ENCODE data around the gene ZMIZ1.
"Not testable (repeated sequence)": the region's sequence is repeated elsewhere in the genome, so short reads cannot be mapped to it uniquely, and the experiment has no call there.

ZMIZ1 gene

DNA sequence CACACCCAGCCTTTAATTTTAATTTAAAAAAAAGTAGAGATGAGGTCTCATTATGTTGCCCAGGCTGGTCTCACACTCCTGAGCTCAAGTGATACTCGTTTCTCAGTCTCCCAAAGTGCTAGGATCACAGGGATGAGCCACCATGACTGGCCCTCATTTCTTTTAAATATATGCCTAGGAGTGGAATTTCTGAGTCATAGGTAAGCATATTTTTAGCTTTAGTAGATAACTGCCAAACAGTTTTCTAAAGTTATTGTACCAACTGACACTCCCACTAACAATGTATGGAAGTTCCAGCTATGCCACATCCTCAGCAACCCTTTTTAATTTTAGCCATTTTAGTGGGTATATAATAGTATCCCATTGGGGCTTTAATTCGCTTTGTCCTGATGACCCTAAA lies 264.7 kb downstream of the ZMIZ1 start:
- DNase-seq (ENCODE audit: low read depth in 2 of 2, low spot score in 1 of 2): no peak

DNA sequence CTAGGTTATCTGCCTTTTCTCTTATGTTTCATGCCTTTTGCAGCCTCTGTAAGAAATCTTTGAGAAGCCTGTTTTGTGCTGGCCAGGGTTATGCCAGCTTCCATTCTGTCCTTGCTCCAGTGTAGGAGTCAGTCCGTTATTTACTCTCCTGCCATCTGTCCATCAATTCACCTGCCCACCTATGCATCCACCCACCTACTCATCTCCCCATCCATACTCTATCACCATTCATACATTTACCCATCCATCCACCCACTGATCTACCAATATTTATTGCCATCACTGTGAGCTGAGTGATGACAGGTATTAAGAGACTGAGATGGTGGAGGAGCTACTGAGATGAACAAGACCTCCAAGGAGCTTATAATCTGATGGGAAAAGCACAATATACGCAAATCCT lies 265.8 kb downstream of the ZMIZ1 start:
- DNase-seq (ENCODE audit: low read depth in 2 of 2, low spot score in 1 of 2): no peak

DNA sequence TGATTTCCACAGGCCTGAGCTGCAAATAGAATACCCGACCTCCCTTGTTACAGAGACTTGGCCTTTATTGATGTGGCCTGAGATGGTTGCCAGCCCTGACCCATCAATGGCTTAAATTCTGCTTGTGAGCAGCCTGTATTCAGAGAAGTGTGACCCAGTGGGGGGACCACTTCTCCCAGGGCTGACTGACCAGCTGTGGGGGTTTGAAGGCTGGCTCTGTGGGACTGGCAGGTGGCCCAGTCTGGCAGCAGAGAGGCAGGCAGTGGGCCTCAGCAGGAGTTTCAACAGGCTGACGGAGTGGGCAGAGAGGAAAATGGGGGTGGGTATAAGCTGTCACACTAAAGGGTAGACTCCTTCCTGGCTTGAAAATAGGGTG lies 266.3 kb downstream of the ZMIZ1 start:
- DNase-seq (ENCODE audit: low read depth in 2 of 2, low spot score in 1 of 2): no peak

DNA sequence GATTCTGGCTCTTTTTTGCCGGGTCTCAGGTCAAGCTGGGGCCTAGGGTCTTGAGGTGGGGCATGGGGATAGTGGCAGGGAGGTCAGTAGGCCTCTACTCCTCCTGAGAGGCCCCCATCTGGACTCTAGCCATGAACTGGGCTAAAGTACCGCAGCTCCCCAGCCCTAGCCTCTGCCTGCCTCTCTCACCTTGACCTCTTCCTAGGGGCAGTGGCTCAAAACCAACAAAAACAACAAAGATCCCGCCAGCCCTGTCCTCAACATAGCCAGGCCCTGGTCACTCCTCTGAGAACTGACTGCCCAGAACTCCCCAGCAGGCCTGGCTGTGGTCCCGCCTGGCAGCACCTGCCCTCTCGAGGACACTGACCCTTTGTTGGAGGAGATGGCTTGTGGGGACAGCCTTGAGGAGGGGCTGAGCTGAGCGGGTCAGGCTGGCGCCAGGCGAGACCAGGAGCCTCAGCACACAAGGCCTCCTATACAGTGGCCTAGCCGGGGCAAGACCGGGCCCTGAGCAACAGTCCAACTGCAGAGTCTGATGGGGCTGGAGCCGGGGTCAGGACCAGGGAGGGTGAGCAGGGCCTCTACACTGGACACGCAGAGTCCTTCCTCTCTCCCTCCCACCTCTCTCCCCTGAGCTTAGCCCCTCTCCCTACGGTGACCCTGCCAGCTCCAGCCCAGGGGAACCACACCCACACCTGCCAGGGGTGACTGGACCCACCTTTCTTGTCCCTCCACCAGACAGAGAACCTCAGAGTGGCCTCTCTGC lies 266.9 kb downstream of the ZMIZ1 start:
- DNase-seq (ENCODE audit: low read depth in 2 of 2, low spot score in 1 of 2): no peak

DNA sequence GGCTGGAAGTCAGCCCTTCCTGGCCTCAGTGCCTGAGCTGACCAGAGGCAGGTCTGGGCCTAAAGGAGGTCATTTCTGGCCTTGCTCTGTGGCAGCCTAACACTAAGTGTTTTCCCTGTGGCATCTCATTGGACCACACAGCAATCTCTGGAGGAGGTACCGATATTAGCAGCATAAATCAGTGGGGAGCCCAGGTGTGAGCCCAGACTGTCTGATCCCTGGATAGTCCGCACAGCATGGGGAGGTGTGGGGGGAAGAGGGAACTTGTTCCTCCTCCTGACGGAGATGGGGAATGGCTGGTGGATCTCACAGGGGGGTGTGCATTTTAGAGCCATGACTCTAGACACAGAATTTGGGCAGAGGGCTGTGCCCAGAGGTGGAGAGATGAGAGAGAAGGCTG lies 267.5 kb downstream of the ZMIZ1 start:
- no peak for DNase-seq (ENCODE audit: low read depth in 2 of 2, low spot score in 1 of 2)

DNA sequence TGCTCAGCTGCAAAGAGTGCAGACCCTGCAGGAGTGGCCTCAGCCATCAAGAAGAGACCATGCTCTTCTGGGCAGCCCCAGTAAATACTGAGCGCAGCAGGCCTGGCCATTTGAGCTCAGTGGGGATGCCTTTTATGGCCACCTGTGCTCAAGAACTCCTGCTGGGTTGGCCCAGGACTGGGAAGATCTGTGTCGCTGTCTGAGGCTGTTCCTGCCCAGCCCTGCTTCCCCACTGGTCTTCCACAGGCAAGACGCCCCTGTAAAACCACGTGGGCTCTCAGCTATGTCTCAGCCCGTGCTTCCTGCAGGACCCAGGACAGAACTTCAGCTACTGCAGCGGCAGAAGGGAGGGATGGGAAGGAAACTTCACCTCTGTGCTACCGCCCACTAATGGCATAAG lies 268.0 kb downstream of the ZMIZ1 start:
- DNase-seq (ENCODE audit: low read depth in 2 of 2, low spot score in 1 of 2): no peak

DNA sequence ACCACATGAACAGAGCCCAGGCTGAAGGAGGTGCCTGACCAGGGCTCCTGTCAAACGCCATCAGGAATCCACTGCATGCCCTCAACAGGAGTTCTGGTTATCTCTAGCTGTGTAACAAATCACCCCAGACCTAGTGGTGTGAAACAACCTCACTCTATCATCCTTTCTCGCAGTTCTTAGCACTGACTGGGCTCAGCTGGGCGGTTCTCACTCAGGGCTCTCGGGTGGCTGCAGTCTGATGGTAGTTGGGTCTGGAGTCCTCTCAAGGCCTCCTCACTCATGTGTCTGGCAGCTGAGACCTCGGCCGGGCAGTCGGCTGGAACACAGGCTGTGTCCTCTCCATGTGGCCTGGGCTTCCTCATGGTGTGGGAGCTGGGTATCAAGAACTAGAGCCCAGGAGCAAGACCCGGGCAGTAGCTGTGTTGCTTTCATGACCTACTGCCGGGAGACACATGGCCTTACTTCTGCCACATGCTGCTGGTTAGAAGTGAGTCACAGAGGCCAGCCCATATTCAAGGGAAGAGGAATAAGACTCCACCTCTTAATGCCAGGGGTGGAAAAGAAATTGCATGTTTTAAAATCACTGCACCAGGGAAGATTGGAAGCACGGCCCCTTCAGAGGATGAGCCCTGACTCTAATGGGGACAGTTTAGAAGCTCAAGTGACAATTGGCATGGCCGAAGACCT lies 269.2 kb downstream of the ZMIZ1 start:
- not testable (repeated sequence) for DNase-seq (ENCODE audit: low read depth in 2 of 2, low spot score in 1 of 2)

DNA sequence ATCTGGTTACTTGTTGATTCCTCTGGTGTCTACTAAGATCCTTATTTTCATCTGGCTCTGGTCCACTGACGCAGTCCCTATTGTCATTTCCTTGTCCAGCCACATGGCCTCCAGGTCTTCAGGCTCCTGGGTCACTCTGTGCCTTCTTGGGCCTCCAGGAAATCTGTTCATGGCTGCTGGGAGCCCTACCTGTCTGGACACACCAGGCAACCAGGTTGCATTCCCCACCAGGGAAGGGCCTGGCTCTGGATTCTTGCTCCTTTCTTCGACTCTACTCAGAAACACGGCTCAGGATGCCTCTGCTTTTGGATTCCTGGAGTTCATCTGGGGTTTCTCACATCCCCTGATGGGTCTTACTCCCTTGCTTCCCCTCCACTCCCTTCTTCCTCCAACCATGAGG lies 270.5 kb downstream of the ZMIZ1 start:
- DNase-seq (ENCODE audit: low read depth in 2 of 2, low spot score in 1 of 2): no peak

DNA sequence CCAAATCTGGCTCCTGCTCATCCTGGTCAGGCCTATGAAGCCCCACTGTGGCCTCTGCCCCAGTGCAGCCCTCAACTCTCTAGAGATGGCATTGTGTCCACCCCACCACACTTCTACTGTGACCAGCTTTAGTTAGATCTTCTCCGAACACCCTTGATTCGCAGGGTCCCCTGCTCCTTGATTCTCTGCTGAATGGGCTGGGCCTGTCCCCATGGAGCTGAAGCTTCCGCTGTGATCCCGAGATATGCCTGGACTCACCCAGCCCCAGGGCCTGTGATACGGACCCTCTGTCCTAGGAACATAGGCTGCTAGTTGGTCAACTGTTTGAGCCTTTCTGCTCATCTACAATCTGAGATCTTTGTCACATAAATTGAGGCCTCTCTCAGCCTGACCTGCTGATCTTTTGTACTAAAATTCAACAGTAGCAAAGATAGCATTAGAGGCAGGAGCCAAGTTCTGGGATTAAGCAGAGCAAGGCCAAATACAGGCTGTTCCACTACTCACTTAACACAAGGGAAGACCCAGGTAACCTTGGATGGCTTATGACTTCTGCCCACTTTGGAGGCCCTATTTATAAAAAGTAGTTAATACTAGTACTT lies 272.0 kb downstream of the ZMIZ1 start:
- DNase-seq (ENCODE audit: low read depth in 2 of 2, low spot score in 1 of 2): no peak

DNA sequence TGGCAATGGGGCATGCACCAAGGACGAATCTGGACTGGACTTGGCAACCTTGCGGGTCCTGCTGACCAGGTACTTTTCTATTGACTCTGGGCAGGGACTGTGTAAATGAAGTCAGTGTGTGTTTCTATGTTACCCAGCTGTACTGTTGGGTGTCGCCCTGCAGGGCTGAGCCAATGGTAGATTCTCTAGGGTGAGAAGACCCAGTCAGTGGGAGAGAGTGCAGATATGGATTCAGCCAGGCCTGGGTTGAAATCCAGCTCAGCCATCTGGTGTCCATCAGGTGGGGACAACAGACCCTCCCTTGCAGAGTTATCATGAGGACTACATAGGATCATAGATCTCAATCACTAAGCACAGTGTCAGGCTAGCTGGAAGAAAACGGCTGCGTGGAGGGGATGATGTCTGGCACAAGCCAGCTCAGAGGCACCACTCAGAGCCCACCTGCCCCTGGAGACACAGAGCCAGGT lies 273.6 kb downstream of the ZMIZ1 start:
- DNase-seq (ENCODE audit: low read depth in 2 of 2, low spot score in 1 of 2): no peak

DNA sequence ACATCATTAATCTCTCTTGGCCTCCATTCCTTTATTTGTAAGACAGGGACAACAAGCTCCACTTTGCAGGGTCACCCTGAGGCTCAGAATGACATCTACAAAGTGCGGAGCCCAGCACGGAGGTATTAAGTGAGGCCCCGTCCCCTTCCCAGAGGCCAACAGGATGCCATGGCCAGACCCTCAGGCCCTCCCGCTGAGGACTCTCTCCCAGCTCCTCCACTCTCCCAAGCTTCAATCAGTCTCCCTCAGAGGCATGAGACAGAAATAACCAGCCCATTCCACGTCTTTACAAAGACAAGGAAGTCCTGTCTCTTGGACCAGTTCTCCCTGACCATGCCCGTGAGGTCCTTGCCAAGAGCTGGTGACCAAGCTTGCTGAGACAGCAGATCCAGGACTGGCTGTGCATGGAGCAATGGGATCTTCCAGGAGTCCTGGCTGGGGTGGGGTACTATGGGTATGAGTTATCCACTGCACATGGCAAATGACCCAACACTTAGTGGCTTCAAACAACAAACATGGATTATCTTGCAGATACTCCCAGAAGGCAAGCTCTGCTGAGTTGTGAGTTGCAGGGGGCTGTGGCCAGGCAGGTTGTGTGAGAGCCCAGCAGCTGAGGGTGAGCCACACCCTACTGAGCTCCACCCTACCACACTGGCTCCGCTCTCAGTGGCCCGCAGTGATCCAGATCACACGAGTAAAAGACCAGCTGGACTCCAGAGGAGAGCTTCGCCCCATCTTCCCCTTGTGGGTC lies 274.2 kb downstream of the ZMIZ1 start:
- DNase-seq (ENCODE audit: low read depth in 2 of 2, low spot score in 1 of 2): no peak

DNA sequence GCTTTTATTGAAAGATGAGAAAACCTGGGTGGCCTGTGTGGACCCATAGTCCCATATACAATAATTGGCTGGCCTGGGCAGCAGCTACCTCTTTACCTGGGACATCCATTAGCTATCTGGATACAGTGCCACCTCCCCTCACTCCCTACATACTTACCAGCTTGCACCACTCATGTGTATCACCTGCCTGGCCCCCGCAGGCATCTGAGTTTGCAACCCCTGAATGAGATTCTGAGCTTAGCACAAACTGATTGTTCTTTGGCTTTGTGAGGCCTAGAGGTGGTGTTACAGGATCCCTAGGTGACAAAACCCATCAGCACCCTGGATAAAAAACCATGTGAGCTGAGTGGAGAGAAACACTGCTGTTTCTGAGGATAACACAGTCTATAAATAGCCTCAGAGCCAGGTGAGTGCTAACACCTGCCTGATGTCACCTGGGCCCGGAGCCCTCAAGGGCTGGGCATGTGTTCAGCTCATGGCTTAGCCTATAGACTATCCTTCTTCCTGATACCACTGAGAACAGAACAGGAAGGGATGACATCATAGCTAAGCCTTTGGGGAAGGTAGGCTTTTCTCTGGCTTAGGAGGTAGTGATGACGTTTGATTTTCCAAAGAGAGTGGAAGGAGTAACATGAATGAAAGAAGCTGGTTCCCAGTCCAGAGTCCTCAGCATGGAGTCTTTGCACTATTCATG lies 275.9 kb downstream of the ZMIZ1 start:
- DNase-seq (ENCODE audit: low read depth in 2 of 2, low spot score in 1 of 2): no peak

DNA sequence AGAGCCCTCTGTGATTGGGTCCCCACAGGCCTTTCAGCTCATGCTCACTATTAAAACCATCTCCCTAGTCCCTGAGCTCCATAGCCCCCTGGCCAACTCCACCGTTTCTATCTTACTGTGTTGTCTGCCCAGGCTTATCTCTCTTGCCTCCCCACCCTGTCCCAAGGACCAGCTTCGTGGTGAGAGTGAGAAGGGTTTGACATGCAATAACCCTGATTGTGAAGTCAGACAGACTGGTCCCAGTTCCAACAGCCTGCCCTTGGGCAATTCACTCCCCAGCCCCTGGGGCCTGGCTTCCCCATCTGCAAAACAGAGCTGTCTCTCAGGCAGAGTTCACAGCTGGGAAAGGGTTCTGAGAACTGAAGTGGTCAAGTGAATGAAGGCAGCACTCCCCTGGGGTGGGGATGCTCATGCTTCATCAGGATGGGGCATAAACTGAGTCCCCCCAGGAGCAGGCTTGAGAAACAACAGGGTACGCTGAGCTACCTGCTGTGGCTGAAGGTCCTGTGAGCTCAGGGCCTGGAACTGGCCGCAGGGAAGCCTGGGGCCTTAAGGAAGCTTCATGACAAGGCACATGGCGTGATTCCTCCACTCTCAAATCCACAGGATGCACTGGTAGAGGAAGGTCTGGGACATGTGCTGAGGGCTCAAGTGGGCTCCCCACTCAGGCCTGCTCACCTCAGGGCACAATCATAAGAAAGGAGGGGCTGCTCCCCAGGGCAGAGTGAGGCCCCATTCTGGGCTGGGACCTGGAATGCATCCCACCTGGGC lies 276.7 kb downstream of the ZMIZ1 start:
- DNase-seq (ENCODE audit: low read depth in 2 of 2, low spot score in 1 of 2): no peak

DNA sequence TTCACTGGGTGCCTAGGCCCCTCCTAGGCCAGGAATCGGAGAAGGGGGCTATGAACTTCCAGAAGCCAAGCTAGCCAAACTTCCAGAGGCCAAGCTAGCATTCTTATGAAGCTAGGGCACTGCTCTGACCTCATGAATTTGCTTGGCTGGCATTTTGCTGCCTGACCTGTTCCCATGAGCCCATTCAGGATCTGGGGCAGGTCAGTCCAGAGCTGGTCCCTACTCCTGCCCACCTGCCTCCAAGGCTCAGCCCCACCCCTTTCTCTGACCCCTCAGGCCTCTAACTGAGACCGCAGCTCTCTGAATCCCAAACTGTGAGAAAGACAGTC lies 277.2 kb downstream of the ZMIZ1 start:
- no peak for DNase-seq (ENCODE audit: low read depth in 2 of 2, low spot score in 1 of 2)

DNA sequence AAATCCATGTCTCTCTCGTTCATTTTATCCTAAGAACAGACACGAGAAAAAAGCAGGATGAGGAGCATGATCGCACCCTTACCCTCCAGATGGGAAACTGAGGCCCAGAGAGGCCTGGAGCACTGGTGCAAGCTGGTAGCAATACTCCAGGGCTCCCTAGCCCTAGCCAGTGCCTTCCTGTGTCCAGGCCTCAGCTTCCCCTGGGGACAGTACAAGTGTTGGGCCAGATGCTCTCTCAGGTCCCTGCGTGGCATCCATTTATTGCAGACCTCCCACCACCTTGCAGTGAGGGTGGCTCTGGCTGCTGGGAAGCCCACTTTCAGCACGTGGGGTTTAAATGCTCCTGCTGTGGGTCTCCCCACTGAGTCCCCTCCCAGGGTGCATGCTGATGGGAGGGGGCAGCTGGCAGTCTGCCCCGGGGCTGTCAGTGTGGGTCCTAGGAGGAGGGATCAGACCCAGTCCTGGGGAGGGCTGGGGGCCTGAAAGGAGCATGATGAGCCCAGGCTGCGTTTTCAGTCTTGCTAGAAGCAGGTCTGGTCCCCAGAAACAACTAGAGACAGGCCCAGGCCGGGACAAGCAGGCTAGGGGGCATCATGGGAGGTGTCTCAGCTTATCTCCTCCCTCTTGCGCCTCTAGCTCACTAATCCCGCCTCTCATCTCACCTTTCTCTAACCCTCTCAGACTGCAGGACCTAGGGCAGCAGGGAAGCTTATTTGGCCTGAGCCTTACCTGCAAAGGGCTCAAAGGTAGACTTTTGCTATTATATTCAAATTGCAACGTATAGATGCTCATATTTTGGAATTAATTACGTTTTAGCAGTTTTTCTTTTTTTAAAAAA lies 277.8 kb downstream of the ZMIZ1 start:
- DNase-seq (ENCODE audit: low read depth in 2 of 2, low spot score in 1 of 2): no peak

DNA sequence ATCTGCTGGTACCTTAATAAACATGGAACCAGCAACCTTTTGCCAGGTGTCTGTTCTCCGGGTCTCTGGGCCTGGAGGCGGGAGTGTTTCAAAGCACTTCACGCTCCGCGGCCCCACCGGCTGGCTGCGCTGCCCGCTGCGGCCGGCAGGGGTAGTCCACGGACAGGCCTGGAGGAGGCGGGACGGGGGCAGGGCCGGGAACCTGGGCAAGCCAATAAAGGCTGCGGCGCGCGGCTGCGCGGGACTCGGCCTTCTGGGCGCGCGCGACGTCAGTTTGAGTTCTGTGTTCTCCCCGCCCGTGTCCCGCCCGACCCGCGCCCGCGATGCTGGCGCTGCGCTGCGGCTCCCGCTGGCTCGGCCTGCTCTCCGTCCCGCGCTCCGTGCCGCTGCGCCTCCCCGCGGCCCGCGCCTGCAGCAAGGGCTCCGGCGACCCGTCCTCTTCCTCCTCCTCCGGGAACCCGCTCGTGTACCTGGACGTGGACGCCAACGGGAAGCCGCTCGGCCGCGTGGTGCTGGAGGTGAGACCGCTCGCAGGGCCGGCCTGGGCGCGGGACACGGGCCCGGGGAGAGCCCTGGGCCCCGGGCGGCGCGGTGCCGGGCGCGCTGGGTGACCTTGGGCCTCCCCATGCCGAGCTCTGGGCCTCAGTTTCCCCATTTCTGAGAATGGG lies 278.6 kb downstream of the ZMIZ1 start, which contains the start of gene PPIF:
Gene PPIF (plus strand): TSS at position 244 of the 668 bp plus-strand sequence. CDS start 80 bp downstream, at position 324.
- peak; percentile 86 to 87 for DNase-seq (ENCODE audit: low read depth in 2 of 2, low spot score in 1 of 2)

DNA sequence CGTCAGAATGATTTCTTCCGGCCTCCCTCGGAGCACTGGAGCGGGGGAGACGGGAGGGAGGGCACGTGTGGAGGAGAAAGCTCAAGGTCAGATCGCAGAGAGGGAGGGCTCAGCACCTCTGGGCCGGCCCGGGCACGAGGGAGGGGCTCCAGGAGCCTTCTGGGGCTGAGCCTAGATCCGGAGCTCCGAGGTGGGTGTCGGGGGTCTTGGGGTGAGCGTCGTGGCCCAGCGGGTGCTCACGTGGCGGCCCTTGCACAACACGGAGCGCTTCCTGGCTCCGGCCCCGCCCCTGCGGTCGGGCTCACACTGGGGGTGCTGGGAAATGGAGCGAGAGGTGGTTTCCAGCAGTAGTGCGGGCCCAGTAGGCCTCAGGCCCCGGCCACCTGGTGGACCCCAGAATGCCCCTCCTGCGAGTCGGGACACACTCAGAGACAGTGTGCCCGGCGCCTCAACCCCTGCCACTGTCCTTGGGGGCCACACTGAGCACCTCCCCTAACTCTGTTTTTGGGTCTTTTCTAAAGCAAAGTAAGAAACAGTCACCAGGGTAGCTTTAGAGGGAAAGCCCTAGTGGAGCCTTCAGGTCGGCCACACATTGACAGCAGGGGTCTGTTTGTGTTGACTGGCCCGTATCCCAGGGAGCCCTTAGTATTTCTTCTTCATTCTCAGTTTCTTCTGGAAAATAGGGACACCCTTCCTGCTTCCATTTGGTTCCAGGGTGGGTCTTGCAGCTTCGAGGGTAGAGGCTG lies 279.3 kb downstream of the ZMIZ1 start:
- DNase-seq (ENCODE audit: low read depth in 2 of 2, low spot score in 1 of 2): peak; percentile 30 to 54

DNA sequence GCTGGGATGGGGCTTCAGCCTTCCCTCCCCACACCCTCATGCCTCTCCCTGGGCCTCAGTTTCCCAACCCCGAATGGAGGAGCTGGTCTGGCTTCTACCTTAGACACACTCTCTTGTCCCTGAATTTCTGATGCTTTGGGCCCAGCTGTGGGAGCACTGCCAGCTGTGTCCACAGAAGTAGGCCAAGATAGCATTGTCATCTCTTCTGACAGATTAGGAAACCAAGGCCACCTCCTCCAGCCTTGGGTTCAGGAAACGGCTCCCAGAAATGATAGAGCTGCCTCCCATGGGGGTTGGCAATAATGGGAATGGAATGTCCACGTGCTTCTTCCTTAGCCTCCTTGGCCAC lies 279.8 kb downstream of the ZMIZ1 start:
- DNase-seq (ENCODE audit: low read depth in 2 of 2, low spot score in 1 of 2): no peak

All from stimulated activated CD8-positive, alpha-beta memory T cell treated with anti-CD3 and anti-CD28 coated beads, Interleukin-4, amount 100 ng/mL, for 1 hour (primary cell).